Measurements from ENCODE around the gene CHMP2A.

Gene CHMP2A

GRCh38 chr19:58572818-58573657, 18.1 kb upstream of the CHMP2A start, which contains the start of gene MZF1 (continued):
- TF ChIP-seq ZBTB48 (tag by site-specific recombination; IDR thresholded peaks at IDR 0.05), result peak; percentile 36; the same call in 1 of the 2 replicates
- TF ChIP-seq SCRT2 (tag by site-specific recombination; IDR thresholded peaks at IDR 0.05), result no peak
- no peak for TF ChIP-seq ZNF791 (tag by site-specific recombination; IDR thresholded peaks at IDR 0.05)
- peak; percentile 77 for TF ChIP-seq SP7 (tag by site-specific recombination; IDR thresholded peaks at IDR 0.05)
- no peak for TF ChIP-seq ZNF214 (tag by site-specific recombination; IDR thresholded peaks at IDR 0.05; ENCODE audit: borderline replicate concordance)
- TF ChIP-seq ZNF157 (tag by site-specific recombination; IDR thresholded peaks at IDR 0.05), result no peak
- peak; percentile 83 for TF ChIP-seq SP2 (tag by site-specific recombination; IDR thresholded peaks at IDR 0.05)
- TF ChIP-seq ZNF18 (tag by site-specific recombination; IDR thresholded peaks at IDR 0.05), result no peak
- TF ChIP-seq ZNF548 (tag by site-specific recombination; IDR thresholded peaks at IDR 0.05), result no peak
- no peak for TF ChIP-seq HOXD13 (CRISPR knock-in tag; IDR thresholded peaks at IDR 0.05; ENCODE audit: borderline replicate concordance)
- peak; percentile 69 for TF ChIP-seq EGR2 (tag by site-specific recombination; IDR thresholded peaks at IDR 0.05; ENCODE audit: low read depth)
- 0 out of 2 replicates have a peak, but pooled peaks have one; percentile 25 for TF ChIP-seq ZSCAN23 (tag by site-specific recombination; IDR thresholded peaks at IDR 0.05)
- TF ChIP-seq ZNF350 (tag by site-specific recombination; IDR thresholded peaks at IDR 0.05), result no peak
- no peak for TF ChIP-seq ZNF184 (tag by site-specific recombination; IDR thresholded peaks at IDR 0.05)
- TF ChIP-seq ZNF776 (tag by site-specific recombination; IDR thresholded peaks at IDR 0.05; ENCODE audit: borderline replicate concordance), result no peak
- TF ChIP-seq ZFP69B (tag by site-specific recombination; IDR thresholded peaks at IDR 0.05), result peak; percentile 79; the same call in 1 of the 2 replicates
- peak; percentile 95 for TF ChIP-seq ZNF76 (tag by site-specific recombination; IDR thresholded peaks at IDR 0.05; ENCODE audit: borderline replicate concordance, low read depth)
- no peak for TF ChIP-seq AEBP2 (tag by site-specific recombination; IDR thresholded peaks at IDR 0.05; ENCODE audit: borderline replicate concordance)
- no peak for TF ChIP-seq ZNF112 (tag by site-specific recombination; IDR thresholded peaks at IDR 0.05)
- no peak; the same call in 1 of the 2 replicates for TF ChIP-seq FEZF1 (tag by site-specific recombination; IDR thresholded peaks at IDR 0.05)
- no peak for TF ChIP-seq REPIN1 (tag by site-specific recombination; IDR thresholded peaks at IDR 0.05; ENCODE audit: low read depth)
- peak; percentile 37; the same call in 1 of the 2 replicates for TF ChIP-seq TRIM28 (IDR thresholded peaks at IDR 0.05; ENCODE audit: borderline replicate concordance, low read length)
- TF ChIP-seq BCL6B (tag by site-specific recombination; IDR thresholded peaks at IDR 0.05), result no peak
- TF ChIP-seq ZNF274 (IDR thresholded peaks at IDR 0.05; ENCODE audit: low read length), result no peak
- TF ChIP-seq ZNF274 (tag by site-specific recombination; IDR thresholded peaks at IDR 0.05; ENCODE audit: borderline replicate concordance), result no peak
- TF ChIP-seq ZNF571 (tag by site-specific recombination; IDR thresholded peaks at IDR 0.05), result no peak
- no peak for TF ChIP-seq RBAK (tag by site-specific recombination; IDR thresholded peaks at IDR 0.05)
- peak; percentile 83 for TF ChIP-seq ZNF501 (tag by site-specific recombination; IDR thresholded peaks at IDR 0.05)
- no peak for TF ChIP-seq ZNF561 (tag by site-specific recombination; IDR thresholded peaks at IDR 0.05; ENCODE audit: borderline replicate concordance)
- TF ChIP-seq ZNF433 (tag by site-specific recombination; IDR thresholded peaks at IDR 0.05; ENCODE audit: low read depth), result no peak
- TF ChIP-seq ZBTB21 (tag by site-specific recombination; IDR thresholded peaks at IDR 0.05), result peak; percentile 94
- no peak for TF ChIP-seq ZNF449 (tag by site-specific recombination; IDR thresholded peaks at IDR 0.05)
- TF ChIP-seq MYNN (tag by site-specific recombination; IDR thresholded peaks at IDR 0.05; ENCODE audit: borderline replicate concordance), result no peak; the same call in none of the 2 replicates
- TF ChIP-seq GLIS2 (tag by site-specific recombination; IDR thresholded peaks at IDR 0.05), result peak; percentile 94
